ENCODE results near the gene SCUBE1. TPM values are rescaled to one million over a fixed set of nuclear protein-coding genes. Genes with fewer than 3 reads are reported as not detected.

The SCUBE1 gene
- total RNA-seq, 2 experiments from 2014 or later, result not detected

DNA sequence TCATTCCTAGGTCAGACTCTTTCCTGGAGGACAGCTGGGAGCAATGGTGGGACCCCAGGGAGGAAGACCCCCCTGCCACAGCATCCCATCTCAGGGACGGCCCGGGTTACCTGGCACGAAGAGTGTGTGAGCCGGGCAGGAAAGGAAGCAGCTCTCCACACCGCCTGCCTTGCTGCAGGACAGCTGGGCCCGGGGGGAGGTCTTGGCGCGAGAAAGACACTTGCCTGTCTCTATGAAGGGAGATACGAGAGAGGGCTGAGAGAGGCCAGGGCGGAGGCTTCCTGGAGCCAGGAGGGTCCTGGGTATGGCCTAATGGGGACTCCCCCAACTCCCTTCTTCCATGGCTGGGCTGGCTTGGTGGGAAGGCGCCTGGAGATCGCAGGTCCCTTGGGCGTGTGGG, 120.2 kb downstream of the SCUBE1 start:
- Histone ChIP-seq H3K4me2 (ENCODE audit: low read length) (no peak overlapping the region), H3K79me2 (ENCODE audit: insufficient read depth, low read depth, low read length) (no peaks in the 10 kb centered on the region), H3K4me3 (ENCODE audit: low read depth, low read length, poor library complexity, severe bottlenecking) (no peak overlapping the region), H3K9me2 (ENCODE audit: insufficient read depth, low read length) (no peaks in the 10 kb centered on the region), H3K27ac (ENCODE audit: low read depth, low read length, poor library complexity, severe bottlenecking) (no peak overlapping the region), H3K4me1 (ENCODE audit: insufficient read depth, low read length, poor library complexity, severe bottlenecking) (no peaks in the 10 kb centered on the region), H2AFZ (ENCODE audit: low read length) (no peak overlapping the region), H3K36me3 (ENCODE audit: insufficient read depth, low read length) (no peaks in the 10 kb centered on the region), H4K20me1 (ENCODE audit: insufficient read depth, low read length) (no peaks in the 10 kb centered on the region), H3K9me3 (ENCODE audit: low read length) (no peaks in the 10 kb centered on the region)
- DNase-seq (ENCODE audit: low spot score), result no peak
- TF ChIP-seq, protein P1, sequence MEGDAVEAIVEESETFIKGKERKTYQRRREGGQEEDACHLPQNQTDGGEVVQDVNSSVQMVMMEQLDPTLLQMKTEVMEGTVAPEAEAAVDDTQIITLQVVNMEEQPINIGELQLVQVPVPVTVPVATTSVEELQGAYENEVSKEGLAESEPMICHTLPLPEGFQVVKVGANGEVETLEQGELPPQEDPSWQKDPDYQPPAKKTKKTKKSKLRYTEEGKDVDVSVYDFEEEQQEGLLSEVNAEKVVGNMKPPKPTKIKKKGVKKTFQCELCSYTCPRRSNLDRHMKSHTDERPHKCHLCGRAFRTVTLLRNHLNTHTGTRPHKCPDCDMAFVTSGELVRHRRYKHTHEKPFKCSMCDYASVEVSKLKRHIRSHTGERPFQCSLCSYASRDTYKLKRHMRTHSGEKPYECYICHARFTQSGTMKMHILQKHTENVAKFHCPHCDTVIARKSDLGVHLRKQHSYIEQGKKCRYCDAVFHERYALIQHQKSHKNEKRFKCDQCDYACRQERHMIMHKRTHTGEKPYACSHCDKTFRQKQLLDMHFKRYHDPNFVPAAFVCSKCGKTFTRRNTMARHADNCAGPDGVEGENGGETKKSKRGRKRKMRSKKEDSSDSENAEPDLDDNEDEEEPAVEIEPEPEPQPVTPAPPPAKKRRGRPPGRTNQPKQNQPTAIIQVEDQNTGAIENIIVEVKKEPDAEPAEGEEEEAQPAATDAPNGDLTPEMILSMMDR (conservative IDR thresholded peaks at IDR 0.05; ENCODE audit: low read length), result no peak
- TF ChIP-seq EZH2phosphoT487 (IDR thresholded peaks at IDR 0.05; ENCODE audit: borderline replicate concordance, low read depth, low read length), result no peak
- CTCF ChIA-PET (ENCODE audit: unreplicated experiment), result no interaction called here
- BruUV-seq (replicated peaks), result no TSS peak
- intact Hi-C loops (cut with micrococcal nuclease; ENCODE audit: unreplicated experiment), result no loop called here
- POLR2A ChIA-PET, result no interaction called here

GRCh38 chr22:43222262-43222661, 120.9 kb downstream of the SCUBE1 start:
- Histone ChIP-seq H2AFZ (ENCODE audit: low read length) (no peak overlapping the region), H3K36me3 (ENCODE audit: insufficient read depth, low read length) (no peaks in the 10 kb centered on the region), H4K20me1 (ENCODE audit: insufficient read depth, low read length) (no peaks in the 10 kb centered on the region), H3K4me1 (ENCODE audit: insufficient read depth, low read length, poor library complexity, severe bottlenecking) (no peaks in the 10 kb centered on the region), H3K27ac (ENCODE audit: low read depth, low read length, poor library complexity, severe bottlenecking) (no peak overlapping the region), H3K4me2 (ENCODE audit: low read length) (no peak overlapping the region), H3K4me3 (ENCODE audit: low read depth, low read length, poor library complexity, severe bottlenecking) (no peak overlapping the region), H3K9me2 (ENCODE audit: insufficient read depth, low read length) (no peaks in the 10 kb centered on the region), H3K79me2 (ENCODE audit: insufficient read depth, low read depth, low read length) (no peaks in the 10 kb centered on the region), H3K9me3 (ENCODE audit: low read length) (no peaks in the 10 kb centered on the region)
- ChIA-PET POLR2A (interaction anchor here (0.7 kb wide), 1 partner anchor 27 kb away, joined by 3 read pairs; no protein-coding TSS in a partner anchor), CTCF (ENCODE audit: unreplicated experiment) (no interaction called here)
- intact Hi-C loops (cut with micrococcal nuclease; ENCODE audit: unreplicated experiment), result no loop called here
- no peak for DNase-seq (ENCODE audit: low spot score)
- TF ChIP-seq, protein P1 (conservative IDR thresholded peaks at IDR 0.05; ENCODE audit: low read length), result no peak
- no peak for TF ChIP-seq EZH2phosphoT487 (IDR thresholded peaks at IDR 0.05; ENCODE audit: borderline replicate concordance, low read depth, low read length)
- BruUV-seq (replicated peaks), result no TSS peak

GRCh38 chr22:43220625-43221380, 122.4 kb downstream of the SCUBE1 start:
- no TSS peak for BruUV-seq (replicated peaks)
- Histone ChIP-seq H3K4me3 (ENCODE audit: low read depth, low read length, poor library complexity, severe bottlenecking) (no peak overlapping the region), H3K27ac (ENCODE audit: low read depth, low read length, poor library complexity, severe bottlenecking) (no peak overlapping the region), H4K20me1 (ENCODE audit: insufficient read depth, low read length) (no peaks in the 10 kb centered on the region), H3K36me3 (ENCODE audit: insufficient read depth, low read length) (no peaks in the 10 kb centered on the region), H3K4me1 (ENCODE audit: insufficient read depth, low read length, poor library complexity, severe bottlenecking) (no peaks in the 10 kb centered on the region), H3K9me3 (ENCODE audit: low read length) (no peaks in the 10 kb centered on the region), H3K79me2 (ENCODE audit: insufficient read depth, low read depth, low read length) (no peaks in the 10 kb centered on the region), H3K9me2 (ENCODE audit: insufficient read depth, low read length) (no peaks in the 10 kb centered on the region), H2AFZ (ENCODE audit: low read length) (no peak overlapping the region), H3K4me2 (ENCODE audit: low read length) (no peak overlapping the region)
- CTCF ChIA-PET (ENCODE audit: unreplicated experiment), result no interaction called here
- TF ChIP-seq EZH2phosphoT487 (IDR thresholded peaks at IDR 0.05; ENCODE audit: borderline replicate concordance, low read depth, low read length), result no peak
- TF ChIP-seq, protein P1 (conservative IDR thresholded peaks at IDR 0.05; ENCODE audit: low read length), result no peak
- POLR2A ChIA-PET, result no interaction called here
- DNase-seq (ENCODE audit: low spot score), result no peak
- intact Hi-C loops (cut with micrococcal nuclease; ENCODE audit: unreplicated experiment), result no loop called here
